ENCODE data around the gene DST. TPM values are rescaled to one million over a fixed set of nuclear protein-coding genes. Genes with fewer than 3 reads are reported as not detected.

DST gene
- total RNA-seq, 2 donors from 2014 or later, result 101 to 113 TPM

GRCh38 chr6:56474532-56474931 is 168.2 kb downstream of the DST start:
- H3K27me3 ChIP-seq (ENCODE audit: control insufficient read depth, insufficient read depth, low read length, poor library complexity, severe bottlenecking), result no peaks in the 10 kb centered on the region
- peaks cover 5% of the 10 kb centered on the region for H3K4me1 Mint-ChIP-seq
- peaks cover 57% of the 10 kb centered on the region for H3K36me3 Mint-ChIP-seq (ENCODE audit: low read depth)
- no peaks in the 10 kb centered on the region for H3K27me3 Mint-ChIP-seq (ENCODE audit: insufficient read depth)
- H3K4me3 Mint-ChIP-seq, result no peak overlapping the region
- no peaks in the 10 kb centered on the region for H3K4me1 ChIP-seq (ENCODE audit: control insufficient read depth, insufficient read depth, low read length)
- no peak overlapping the region for H3K27ac ChIP-seq (ENCODE audit: low read depth, low read length)
- 100% methylated on average over 1 of the region's 1 CpG; no CpG with 5 or more reads in 1 of the 2 experiments for WGBS, 2 experiments (ENCODE audit: insufficient coverage in 1 of 2, insufficient read length in 1 of 2)
- H3K9me3 ChIP-seq (ENCODE audit: control insufficient read depth, low read length), result peaks cover 5% of the 10 kb centered on the region
- H3K27ac Mint-ChIP-seq, result no peak overlapping the region
- no peak for TF ChIP-seq CTCF (conservative IDR thresholded peaks at IDR 0.05)
- no peak overlapping the region for H3K4me3 ChIP-seq (ENCODE audit: low read length)
- H3K9ac ChIP-seq (ENCODE audit: extremely low read depth, low read length, poor library complexity, severe bottlenecking), result no peak overlapping the region
- DNase-seq, result no peak
- H3K9me3 Mint-ChIP-seq, result peaks cover 6% of the 10 kb centered on the region
- H3K36me3 ChIP-seq (ENCODE audit: control insufficient read depth, insufficient read depth, low read length), result peaks cover 83% of the 10 kb centered on the region

GRCh38 chr6:56463443-56463842 is 179.2 kb downstream of the DST start:
- Histone ChIP-seq H3K9ac (ENCODE audit: extremely low read depth, low read length, poor library complexity, severe bottlenecking) (no peak overlapping the region), H3K27me3 (ENCODE audit: control insufficient read depth, insufficient read depth, low read length, poor library complexity, severe bottlenecking) (no peaks in the 10 kb centered on the region), H3K4me3 (ENCODE audit: low read length) (no peak overlapping the region), H3K9me3 (ENCODE audit: control insufficient read depth, low read length) (no peaks in the 10 kb centered on the region), H3K36me3 (ENCODE audit: control insufficient read depth, insufficient read depth, low read length) (peaks cover 77% of the 10 kb centered on the region), H3K4me1 (ENCODE audit: control insufficient read depth, insufficient read depth, low read length) (no peaks in the 10 kb centered on the region), H3K27ac (ENCODE audit: low read depth, low read length) (no peak overlapping the region)
- Mint-ChIP-seq H3K4me3 (no peak overlapping the region), H3K27me3 (ENCODE audit: insufficient read depth) (no peaks in the 10 kb centered on the region), H3K36me3 (ENCODE audit: low read depth) (peaks cover 53% of the 10 kb centered on the region), H3K9me3 (no peaks in the 10 kb centered on the region), H3K4me1 (no peaks in the 10 kb centered on the region), H3K27ac (no peak overlapping the region)
- 94 to 100% methylated on average over 3 to 13 of the region's 13 CpGs for WGBS, 2 experiments (ENCODE audit: insufficient coverage in 1 of 2, insufficient read length in 1 of 2)
- no peak for DNase-seq
- no peak for TF ChIP-seq CTCF (conservative IDR thresholded peaks at IDR 0.05)

- H3K4me1 ChIP-seq (ENCODE audit: control insufficient read depth, insufficient read depth, low read length), result no peaks in the 10 kb centered on the region
- no peak overlapping the region for H3K27ac ChIP-seq (ENCODE audit: low read depth, low read length)
- WGBS, 2 experiments (ENCODE audit: insufficient coverage in 1 of 2, insufficient read length in 1 of 2), result 92 to 93% methylated on average over 2 to 13 of the region's 13 CpGs
- H3K27me3 ChIP-seq (ENCODE audit: control insufficient read depth, insufficient read depth, low read length, poor library complexity, severe bottlenecking), result no peaks in the 10 kb centered on the region
- TF ChIP-seq CTCF (conservative IDR thresholded peaks at IDR 0.05), result no peak
- Mint-ChIP-seq H3K27me3 (ENCODE audit: insufficient read depth) (no peaks in the 10 kb centered on the region), H3K36me3 (ENCODE audit: low read depth) (peaks cover 46% of the 10 kb centered on the region), H3K27ac (no peak overlapping the region), H3K4me1 (no peaks in the 10 kb centered on the region), H3K4me3 (no peak overlapping the region), H3K9me3 (no peaks in the 10 kb centered on the region)
- H3K9ac ChIP-seq (ENCODE audit: extremely low read depth, low read length, poor library complexity, severe bottlenecking), result no peak overlapping the region
- no peak overlapping the region for H3K4me3 ChIP-seq (ENCODE audit: low read length)
- no peak for DNase-seq
- H3K36me3 ChIP-seq (ENCODE audit: control insufficient read depth, insufficient read depth, low read length), result peaks cover 75% of the 10 kb centered on the region
- no peaks in the 10 kb centered on the region for H3K9me3 ChIP-seq (ENCODE audit: control insufficient read depth, low read length)
Observed at GRCh38 chr6:56459030-56459805, 183.5 kb downstream of the DST start.

All from endodermal cell (in vitro differentiated cells).